H9 (cell line): ENCODE data around the gene CLDN11. TPM values are rescaled to one million over a fixed set of nuclear protein-coding genes. Genes with fewer than 3 reads are reported as not detected.

ENCODE experiments used
- DNase-seq: peaks from one replicate; pipeline ENCODE4 v3.0.0-alpha.2; 2017
- H2AFZ ChIP-seq: one replicate; pipeline ENCODE4 v1.6.1; 2013; ENCODE audit warnings: mild to moderate bottlenecking, low read length, control low read depth, moderate library complexity
- H2AK5ac ChIP-seq: 2 replicates; pipeline ENCODE4 v1.6.1; 2013; ENCODE audit warnings: low read length, control low read depth, mixed read lengths; ENCODE audit not compliant: insufficient read length
- H2BK120ac ChIP-seq: one replicate; pipeline ENCODE4 v1.6.1; 2013; ENCODE audit warnings: low read depth, mild to moderate bottlenecking, low read length, control low read depth, inconsistent platforms; ENCODE audit not compliant: poor library complexity, severe bottlenecking
- H2BK12ac ChIP-seq: 2 replicates; pipeline ENCODE4 v1.6.1; 2013; ENCODE audit warnings: low read length, control low read depth, mixed read lengths, low read depth; ENCODE audit not compliant: insufficient read length
- H2BK15ac ChIP-seq: 2 replicates; pipeline ENCODE4 v1.6.1; 2013; ENCODE audit warnings: low read depth, low read length, control low read depth
- H2BK20ac ChIP-seq: one replicate; pipeline ENCODE4 v1.6.1; 2013; ENCODE audit warnings: low read depth, mild to moderate bottlenecking, low read length, control low read depth, inconsistent platforms; ENCODE audit not compliant: poor library complexity, severe bottlenecking
- H2BK5ac ChIP-seq: 2 replicates; pipeline ENCODE4 v1.6.1; 2013; ENCODE audit warnings: low read length, control low read depth, mixed read lengths; ENCODE audit not compliant: insufficient read length
- H3K14ac ChIP-seq: 2 replicates; pipeline ENCODE4 v1.6.1; 2013; ENCODE audit warnings: low read length, control low read depth; ENCODE audit not compliant: insufficient read depth
- H3K18ac ChIP-seq: 2 replicates; pipeline ENCODE4 v1.6.1; 2013; ENCODE audit warnings: low read depth, mild to moderate bottlenecking, mixed read lengths, low read length, control low read depth; ENCODE audit not compliant: insufficient read length
- H3K23ac ChIP-seq: 2 replicates; pipeline ENCODE4 v1.6.1; 2013; ENCODE audit warnings: low read length, control low read depth, mixed read lengths, low read depth; ENCODE audit not compliant: insufficient read length
- H3K23me2 ChIP-seq: 2 replicates; pipeline ENCODE4 v1.6.1; 2013; ENCODE audit warnings: low read depth, mild to moderate bottlenecking, mixed read lengths, low read length, control low read depth; ENCODE audit not compliant: insufficient read length, poor library complexity, severe bottlenecking
- H3K27ac ChIP-seq: 2 replicates; pipeline ENCODE4 v1.5.1; 2013; ENCODE audit warnings: low read length, control low read depth, mixed read lengths, low read depth; ENCODE audit not compliant: insufficient read length
- H3K27me3 ChIP-seq: 2 replicates; pipeline ENCODE4 v1.6.1; 2013; ENCODE audit warnings: low read length, control low read depth, inconsistent platforms; ENCODE audit not compliant: insufficient read depth
- H3K4ac ChIP-seq: 2 replicates; pipeline ENCODE4 v1.6.1; 2013; ENCODE audit warnings: low read depth, mild to moderate bottlenecking, control low read depth, inconsistent platforms, low read length, moderate library complexity
- H3K4me1 ChIP-seq: 2 replicates; pipeline ENCODE4 v1.6.1; 2013; ENCODE audit warnings: low read length, control low read depth, inconsistent platforms; ENCODE audit not compliant: insufficient read depth
- H3K4me2 ChIP-seq: 2 replicates; pipeline ENCODE4 v1.6.1; 2013; ENCODE audit warnings: low read length, control low read depth, mixed read lengths; ENCODE audit not compliant: insufficient read length, insufficient read depth
- H3K56ac ChIP-seq: 2 replicates; pipeline ENCODE4 v1.6.1; 2013; ENCODE audit warnings: low read depth, mild to moderate bottlenecking, mixed read lengths, low read length, control low read depth; ENCODE audit not compliant: insufficient read length
- H3K79me1 ChIP-seq: 2 replicates; pipeline ENCODE4 v1.6.1; 2013; ENCODE audit warnings: low read depth, mild to moderate bottlenecking, moderate library complexity, low read length, control low read depth, inconsistent platforms; ENCODE audit not compliant: insufficient read depth, poor library complexity, severe bottlenecking
- H3K79me2 ChIP-seq: 2 replicates; pipeline ENCODE4 v1.6.1; 2013; ENCODE audit warnings: low read length, control low read depth, inconsistent platforms; ENCODE audit not compliant: insufficient read depth
- H3K9ac ChIP-seq: 2 replicates; pipeline ENCODE4 v1.6.1; 2013; ENCODE audit warnings: low read length, control low read depth, mixed read lengths; ENCODE audit not compliant: insufficient read length; ENCODE audit errors: extremely low read depth
- H3K9me3 ChIP-seq: one replicate; pipeline ENCODE4 v1.6.1; 2013; ENCODE audit warnings: low read depth, low read length, inconsistent platforms; ENCODE audit not compliant: control insufficient read depth
- H3T11ph ChIP-seq: one replicate; pipeline ENCODE4 v1.6.1; 2013; ENCODE audit warnings: mild to moderate bottlenecking, low read length, control low read depth, inconsistent platforms
- H4K20me1 ChIP-seq: one replicate; pipeline ENCODE4 v1.6.1; 2013; ENCODE audit not compliant: control insufficient read depth, insufficient read length, insufficient read depth
- H4K5ac ChIP-seq: 2 replicates; pipeline ENCODE4 v1.6.1; 2013; ENCODE audit warnings: low read depth, mild to moderate bottlenecking, mixed read lengths, low read length, control low read depth; ENCODE audit not compliant: insufficient read length
- H4K8ac ChIP-seq: replicated peaks from 2 replicates; pipeline ENCODE4 v1.6.1; 2013; ENCODE audit warnings: low read length, control low read depth, mixed read lengths, low read depth; ENCODE audit not compliant: insufficient read length
- H4K91ac ChIP-seq: 2 replicates; pipeline ENCODE4 v1.6.1; 2013; ENCODE audit warnings: low read depth, mild to moderate bottlenecking, moderate library complexity, mixed read lengths, low read length, control low read depth; ENCODE audit not compliant: insufficient read length
- H3K27ac Mint-ChIP-seq, 3 experiments: 2 replicates in 2 of 3; 3 replicates in 1 of 3; pipeline ENCODE4 v1.8.0; 2020 to 2021; ENCODE audit warnings: mixed read lengths in 3 of 3, mild to moderate bottlenecking in 1 of 3, moderate library complexity in 1 of 3
- H3K27me3 Mint-ChIP-seq: 2 replicates; pipeline ENCODE4 v1.8.0; 2021; ENCODE audit warnings: low read depth, mild to moderate bottlenecking, moderate library complexity, mixed read lengths
- H3K36me3 Mint-ChIP-seq, 3 experiments: 2 replicates in 2 of 3; 3 replicates in 1 of 3; pipeline ENCODE4 v1.8.0; 2020 to 2021; ENCODE audit warnings: low read depth in 3 of 3, mixed read lengths in 3 of 3; ENCODE audit not compliant: insufficient read depth in 1 of 3
- H3K4me1 Mint-ChIP-seq, 2 experiments: 2 replicates each; pipeline ENCODE4 v1.8.0; 2020; ENCODE audit warnings: mixed read lengths in 2 of 2
- H3K4me3 Mint-ChIP-seq, 2 experiments: 2 replicates in 1 of 2; 3 replicates in 1 of 2; pipeline ENCODE4 v1.8.0; 2020 to 2021; ENCODE audit warnings: mild to moderate bottlenecking in 2 of 2, mixed read lengths in 2 of 2, moderate library complexity in 1 of 2
- H3K9me3 Mint-ChIP-seq, 2 experiments: 2 replicates in 1 of 2; 3 replicates in 1 of 2; pipeline ENCODE4 v1.8.0; 2020; ENCODE audit warnings: mild to moderate bottlenecking in 2 of 2, mixed read lengths in 2 of 2, moderate library complexity in 1 of 2
- WGBS: extraction: QIAGEN DNeasy Blood & Tissue Kit; methylation state at CpG from one replicate; pipeline ENCODE4 v1.1.7; 2013; ENCODE audit warnings: missing lambda C conversion rate, low lambda C conversion rate, mixed read lengths; ENCODE audit not compliant: insufficient read length; ENCODE audit errors: extremely low coverage; 5-methylcytosine and 5-hydroxymethylcytosine counted together
- total RNA-seq: library from RNA; stranded (reverse); gene quantifications from 2 replicates; pipeline ENCODE4 v1.2.1, GENCODE V29; 2021
- TF ChIP-seq, protein P1 (sequence below): fragments of 200-600 bp; sonication (generic); conservative IDR thresholded peaks from 3 replicates; pipeline ENCODE4 v1.8.0; 2021; ENCODE audit warnings: antibody characterized with exemption, mild to moderate bottlenecking

CLDN11 gene
- total RNA-seq, 1 experiment from 2014 or later = 1.7 TPM

GRCh38 chr3:170463011-170463410, 44.3 kb downstream of the CLDN11 start:
- Mint-ChIP-seq H3K4me1 (peaks cover 13 to 21% of the 10 kb centered on the region in 2 experiments), H3K27me3 (no peaks in the 10 kb centered on the region), H3K27ac (no peak overlapping the region), H3K36me3 (no peaks in the 10 kb centered on the region), H3K9me3 (no peaks in the 10 kb centered on the region), H3K4me3 (no peak overlapping the region)
- H3K9me3 ChIP-seq = no peaks in the 10 kb centered on the region
- no peak overlapping the region for H2BK15ac ChIP-seq
- no peaks in the 10 kb centered on the region for H3K79me1 ChIP-seq
- no peak overlapping the region for H3K23ac ChIP-seq
- WGBS = no CpG with 5 or more reads among the region's 4 CpGs
- H3K56ac ChIP-seq = no peak overlapping the region
- no peak overlapping the region for H3K4me2 ChIP-seq
- H4K5ac ChIP-seq = no peak overlapping the region
- H3K27ac ChIP-seq = no peak overlapping the region
- no peak overlapping the region for H4K8ac ChIP-seq
- no peak overlapping the region for H3K9ac ChIP-seq
- TF ChIP-seq, protein P1, sequence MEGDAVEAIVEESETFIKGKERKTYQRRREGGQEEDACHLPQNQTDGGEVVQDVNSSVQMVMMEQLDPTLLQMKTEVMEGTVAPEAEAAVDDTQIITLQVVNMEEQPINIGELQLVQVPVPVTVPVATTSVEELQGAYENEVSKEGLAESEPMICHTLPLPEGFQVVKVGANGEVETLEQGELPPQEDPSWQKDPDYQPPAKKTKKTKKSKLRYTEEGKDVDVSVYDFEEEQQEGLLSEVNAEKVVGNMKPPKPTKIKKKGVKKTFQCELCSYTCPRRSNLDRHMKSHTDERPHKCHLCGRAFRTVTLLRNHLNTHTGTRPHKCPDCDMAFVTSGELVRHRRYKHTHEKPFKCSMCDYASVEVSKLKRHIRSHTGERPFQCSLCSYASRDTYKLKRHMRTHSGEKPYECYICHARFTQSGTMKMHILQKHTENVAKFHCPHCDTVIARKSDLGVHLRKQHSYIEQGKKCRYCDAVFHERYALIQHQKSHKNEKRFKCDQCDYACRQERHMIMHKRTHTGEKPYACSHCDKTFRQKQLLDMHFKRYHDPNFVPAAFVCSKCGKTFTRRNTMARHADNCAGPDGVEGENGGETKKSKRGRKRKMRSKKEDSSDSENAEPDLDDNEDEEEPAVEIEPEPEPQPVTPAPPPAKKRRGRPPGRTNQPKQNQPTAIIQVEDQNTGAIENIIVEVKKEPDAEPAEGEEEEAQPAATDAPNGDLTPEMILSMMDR = no peak
- no peaks in the 10 kb centered on the region; the same call in 1 of the 2 replicates for H3K4me1 ChIP-seq
- peaks cover 1% of the 10 kb centered on the region; the same call in 1 of the 2 replicates for H3K79me2 ChIP-seq
- no peak overlapping the region for H3T11ph ChIP-seq
- H4K91ac ChIP-seq = no peak overlapping the region
- H3K4ac ChIP-seq = no peak overlapping the region
- no peak overlapping the region for H3K18ac ChIP-seq
- no peak overlapping the region for H3K14ac ChIP-seq
- H4K20me1 ChIP-seq = no peaks in the 10 kb centered on the region
- H2AK5ac ChIP-seq = no peak overlapping the region
- H3K23me2 ChIP-seq = no peaks in the 10 kb centered on the region
- DNase-seq = no peak
- H2BK12ac ChIP-seq = no peak overlapping the region
- no peak overlapping the region for H2BK5ac ChIP-seq
- no peak overlapping the region for H2BK20ac ChIP-seq
- no peak overlapping the region for H2BK120ac ChIP-seq
- H3K27me3 ChIP-seq = no peaks in the 10 kb centered on the region
- no peak overlapping the region for H2AFZ ChIP-seq
